Measurements from ENCODE around the gene SDC3. TPM values are rescaled to one million over a fixed set of nuclear protein-coding genes. Genes with fewer than 3 reads are reported as not detected.

The SDC3 gene
- total RNA-seq, 1 experiment from 2014 or later, result 32.3 TPM

DNA sequence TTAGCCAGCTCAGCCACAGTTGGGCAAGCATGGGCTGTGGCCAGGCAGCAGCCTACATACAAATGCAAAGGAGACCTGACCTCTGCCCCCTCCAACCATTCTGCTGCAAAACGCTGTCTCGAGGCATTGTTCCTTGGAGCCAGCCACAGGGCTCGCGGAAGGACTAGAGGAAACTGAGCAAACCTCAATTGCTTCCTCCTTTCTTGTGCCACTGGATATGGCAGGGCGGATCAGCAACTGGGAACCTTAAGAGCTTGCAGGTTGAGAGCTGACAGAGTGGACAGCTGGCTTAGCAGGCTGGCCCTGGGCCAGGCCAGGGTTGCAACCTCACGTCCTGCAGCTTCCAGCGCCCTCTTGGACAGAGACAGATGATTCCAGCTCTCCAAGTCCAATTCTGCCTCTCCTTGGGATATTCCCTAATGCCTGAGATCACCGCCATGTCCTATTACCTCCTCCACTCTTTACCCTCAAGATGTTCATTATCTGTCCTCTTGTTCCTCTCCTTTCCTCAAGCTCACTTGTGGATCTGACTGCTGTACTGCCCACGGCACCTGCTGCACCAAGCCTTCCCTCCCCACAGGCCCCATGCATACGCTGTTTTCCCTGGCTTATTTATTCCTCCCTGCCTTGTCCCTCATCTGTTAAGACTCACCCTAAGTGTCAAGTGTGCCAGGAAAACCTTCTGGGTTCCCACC is 67.5 kb downstream of the SDC3 start (continued):
- TF ChIP-seq, protein P1, sequence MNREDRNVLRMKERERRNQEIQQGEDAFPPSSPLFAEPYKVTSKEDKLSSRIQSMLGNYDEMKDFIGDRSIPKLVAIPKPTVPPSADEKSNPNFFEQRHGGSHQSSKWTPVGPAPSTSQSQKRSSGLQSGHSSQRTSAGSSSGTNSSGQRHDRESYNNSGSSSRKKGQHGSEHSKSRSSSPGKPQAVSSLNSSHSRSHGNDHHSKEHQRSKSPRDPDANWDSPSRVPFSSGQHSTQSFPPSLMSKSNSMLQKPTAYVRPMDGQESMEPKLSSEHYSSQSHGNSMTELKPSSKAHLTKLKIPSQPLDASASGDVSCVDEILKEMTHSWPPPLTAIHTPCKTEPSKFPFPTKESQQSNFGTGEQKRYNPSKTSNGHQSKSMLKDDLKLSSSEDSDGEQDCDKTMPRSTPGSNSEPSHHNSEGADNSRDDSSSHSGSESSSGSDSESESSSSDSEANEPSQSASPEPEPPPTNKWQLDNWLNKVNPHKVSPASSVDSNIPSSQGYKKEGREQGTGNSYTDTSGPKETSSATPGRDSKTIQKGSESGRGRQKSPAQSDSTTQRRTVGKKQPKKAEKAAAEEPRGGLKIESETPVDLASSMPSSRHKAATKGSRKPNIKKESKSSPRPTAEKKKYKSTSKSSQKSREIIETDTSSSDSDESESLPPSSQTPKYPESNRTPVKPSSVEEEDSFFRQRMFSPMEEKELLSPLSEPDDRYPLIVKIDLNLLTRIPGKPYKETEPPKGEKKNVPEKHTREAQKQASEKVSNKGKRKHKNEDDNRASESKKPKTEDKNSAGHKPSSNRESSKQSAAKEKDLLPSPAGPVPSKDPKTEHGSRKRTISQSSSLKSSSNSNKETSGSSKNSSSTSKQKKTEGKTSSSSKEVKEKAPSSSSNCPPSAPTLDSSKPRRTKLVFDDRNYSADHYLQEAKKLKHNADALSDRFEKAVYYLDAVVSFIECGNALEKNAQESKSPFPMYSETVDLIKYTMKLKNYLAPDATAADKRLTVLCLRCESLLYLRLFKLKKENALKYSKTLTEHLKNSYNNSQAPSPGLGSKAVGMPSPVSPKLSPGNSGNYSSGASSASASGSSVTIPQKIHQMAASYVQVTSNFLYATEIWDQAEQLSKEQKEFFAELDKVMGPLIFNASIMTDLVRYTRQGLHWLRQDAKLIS (CRISPR knock-in tag; IDR thresholded peaks at IDR 0.05; ENCODE audit: borderline replicate concordance), result no peak
- TF ChIP-seq, protein P2, sequence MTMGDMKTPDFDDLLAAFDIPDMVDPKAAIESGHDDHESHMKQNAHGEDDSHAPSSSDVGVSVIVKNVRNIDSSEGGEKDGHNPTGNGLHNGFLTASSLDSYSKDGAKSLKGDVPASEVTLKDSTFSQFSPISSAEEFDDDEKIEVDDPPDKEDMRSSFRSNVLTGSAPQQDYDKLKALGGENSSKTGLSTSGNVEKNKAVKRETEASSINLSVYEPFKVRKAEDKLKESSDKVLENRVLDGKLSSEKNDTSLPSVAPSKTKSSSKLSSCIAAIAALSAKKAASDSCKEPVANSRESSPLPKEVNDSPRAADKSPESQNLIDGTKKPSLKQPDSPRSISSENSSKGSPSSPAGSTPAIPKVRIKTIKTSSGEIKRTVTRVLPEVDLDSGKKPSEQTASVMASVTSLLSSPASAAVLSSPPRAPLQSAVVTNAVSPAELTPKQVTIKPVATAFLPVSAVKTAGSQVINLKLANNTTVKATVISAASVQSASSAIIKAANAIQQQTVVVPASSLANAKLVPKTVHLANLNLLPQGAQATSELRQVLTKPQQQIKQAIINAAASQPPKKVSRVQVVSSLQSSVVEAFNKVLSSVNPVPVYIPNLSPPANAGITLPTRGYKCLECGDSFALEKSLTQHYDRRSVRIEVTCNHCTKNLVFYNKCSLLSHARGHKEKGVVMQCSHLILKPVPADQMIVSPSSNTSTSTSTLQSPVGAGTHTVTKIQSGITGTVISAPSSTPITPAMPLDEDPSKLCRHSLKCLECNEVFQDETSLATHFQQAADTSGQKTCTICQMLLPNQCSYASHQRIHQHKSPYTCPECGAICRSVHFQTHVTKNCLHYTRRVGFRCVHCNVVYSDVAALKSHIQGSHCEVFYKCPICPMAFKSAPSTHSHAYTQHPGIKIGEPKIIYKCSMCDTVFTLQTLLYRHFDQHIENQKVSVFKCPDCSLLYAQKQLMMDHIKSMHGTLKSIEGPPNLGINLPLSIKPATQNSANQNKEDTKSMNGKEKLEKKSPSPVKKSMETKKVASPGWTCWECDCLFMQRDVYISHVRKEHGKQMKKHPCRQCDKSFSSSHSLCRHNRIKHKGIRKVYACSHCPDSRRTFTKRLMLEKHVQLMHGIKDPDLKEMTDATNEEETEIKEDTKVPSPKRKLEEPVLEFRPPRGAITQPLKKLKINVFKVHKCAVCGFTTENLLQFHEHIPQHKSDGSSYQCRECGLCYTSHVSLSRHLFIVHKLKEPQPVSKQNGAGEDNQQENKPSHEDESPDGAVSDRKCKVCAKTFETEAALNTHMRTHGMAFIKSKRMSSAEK (CRISPR knock-in tag; IDR thresholded peaks at IDR 0.05; ENCODE audit: borderline replicate concordance), result no peak

DNA sequence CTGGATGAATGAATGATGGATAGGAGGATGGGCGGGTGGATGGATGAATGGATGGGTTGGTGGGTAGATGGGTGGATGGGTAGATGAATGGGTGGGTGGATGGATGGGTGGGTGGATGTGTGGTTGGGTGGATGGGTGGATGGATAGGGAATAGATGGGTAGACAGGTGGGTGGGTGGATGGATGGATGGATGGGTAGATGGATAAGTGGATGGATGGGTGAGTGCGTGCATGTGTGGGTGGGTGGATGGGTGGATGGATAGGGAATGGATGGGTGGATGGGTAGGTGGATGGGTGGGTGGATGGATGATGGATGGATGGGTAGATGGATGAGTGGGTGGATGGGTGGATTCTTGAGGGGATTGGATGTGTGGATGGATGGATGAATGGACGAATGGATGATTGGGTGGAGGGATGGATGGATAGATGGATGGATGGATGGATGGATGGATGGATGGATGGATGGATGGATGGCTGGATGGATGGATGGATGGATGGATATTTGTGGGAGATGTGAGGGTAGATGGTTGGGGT is 68.7 kb downstream of the SDC3 start:
- no peak for ATAC-seq
- DNase-seq (ENCODE audit: low spot score), result no peak
- H3K27ac Mint-ChIP-seq, result no peak overlapping the region
- H3K27me3 Mint-ChIP-seq (ENCODE audit: low read depth), result peaks cover 8% of the 10 kb centered on the region
- no peak overlapping the region for H3K4me3 Mint-ChIP-seq
- H3K36me3 Mint-ChIP-seq, result no peaks in the 10 kb centered on the region
- H3K4me1 Mint-ChIP-seq, result peaks cover 30% of the 10 kb centered on the region
- CTCF ChIA-PET, result interaction anchor here (1.2 kb wide), 1 partner anchor 89 kb away, joined by 3 read pairs; no protein-coding TSS in a partner anchor
- POLR2A ChIA-PET, result no interaction called here
- peaks cover 5% of the 10 kb centered on the region for H3K9me3 Mint-ChIP-seq
- TF ChIP-seq, protein P3, sequence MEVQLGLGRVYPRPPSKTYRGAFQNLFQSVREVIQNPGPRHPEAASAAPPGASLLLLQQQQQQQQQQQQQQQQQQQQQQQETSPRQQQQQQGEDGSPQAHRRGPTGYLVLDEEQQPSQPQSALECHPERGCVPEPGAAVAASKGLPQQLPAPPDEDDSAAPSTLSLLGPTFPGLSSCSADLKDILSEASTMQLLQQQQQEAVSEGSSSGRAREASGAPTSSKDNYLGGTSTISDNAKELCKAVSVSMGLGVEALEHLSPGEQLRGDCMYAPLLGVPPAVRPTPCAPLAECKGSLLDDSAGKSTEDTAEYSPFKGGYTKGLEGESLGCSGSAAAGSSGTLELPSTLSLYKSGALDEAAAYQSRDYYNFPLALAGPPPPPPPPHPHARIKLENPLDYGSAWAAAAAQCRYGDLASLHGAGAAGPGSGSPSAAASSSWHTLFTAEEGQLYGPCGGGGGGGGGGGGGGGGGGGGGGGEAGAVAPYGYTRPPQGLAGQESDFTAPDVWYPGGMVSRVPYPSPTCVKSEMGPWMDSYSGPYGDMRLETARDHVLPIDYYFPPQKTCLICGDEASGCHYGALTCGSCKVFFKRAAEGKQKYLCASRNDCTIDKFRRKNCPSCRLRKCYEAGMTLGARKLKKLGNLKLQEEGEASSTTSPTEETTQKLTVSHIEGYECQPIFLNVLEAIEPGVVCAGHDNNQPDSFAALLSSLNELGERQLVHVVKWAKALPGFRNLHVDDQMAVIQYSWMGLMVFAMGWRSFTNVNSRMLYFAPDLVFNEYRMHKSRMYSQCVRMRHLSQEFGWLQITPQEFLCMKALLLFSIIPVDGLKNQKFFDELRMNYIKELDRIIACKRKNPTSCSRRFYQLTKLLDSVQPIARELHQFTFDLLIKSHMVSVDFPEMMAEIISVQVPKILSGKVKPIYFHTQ (CRISPR knock-in tag; IDR thresholded peaks at IDR 0.05), result no peak
- no peak for TF ChIP-seq OVOL2 (CRISPR knock-in tag; IDR thresholded peaks at IDR 0.05; ENCODE audit: borderline replicate concordance)
- TF ChIP-seq SMAD3 (CRISPR knock-in tag; IDR thresholded peaks at IDR 0.05; ENCODE audit: borderline replicate concordance), result no peak
- TF ChIP-seq SMAD4 (CRISPR knock-in tag; IDR thresholded peaks at IDR 0.05), result no peak
- TF ChIP-seq ZNF121 (CRISPR knock-in tag; IDR thresholded peaks at IDR 0.05), result no peak
- TF ChIP-seq FOXK1 (CRISPR knock-in tag; IDR thresholded peaks at IDR 0.05), result no peak
- TF ChIP-seq EMX1 (CRISPR knock-in tag; IDR thresholded peaks at IDR 0.05), result no peak
- TF ChIP-seq, protein P4, sequence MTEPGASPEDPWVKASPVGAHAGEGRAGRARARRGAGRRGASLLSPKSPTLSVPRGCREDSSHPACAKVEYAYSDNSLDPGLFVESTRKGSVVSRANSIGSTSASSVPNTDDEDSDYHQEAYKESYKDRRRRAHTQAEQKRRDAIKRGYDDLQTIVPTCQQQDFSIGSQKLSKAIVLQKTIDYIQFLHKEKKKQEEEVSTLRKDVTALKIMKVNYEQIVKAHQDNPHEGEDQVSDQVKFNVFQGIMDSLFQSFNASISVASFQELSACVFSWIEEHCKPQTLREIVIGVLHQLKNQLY (CRISPR knock-in tag; IDR thresholded peaks at IDR 0.05), result no peak
- no peak for TF ChIP-seq JUN (CRISPR knock-in tag; IDR thresholded peaks at IDR 0.05)
- TF ChIP-seq RORB (CRISPR knock-in tag; IDR thresholded peaks at IDR 0.05), result no peak
- no peak for TF ChIP-seq ZNF423 (CRISPR knock-in tag; IDR thresholded peaks at IDR 0.05)
- no peak for TF ChIP-seq TCF7 (CRISPR knock-in tag; IDR thresholded peaks at IDR 0.05; ENCODE audit: low read depth)
- TF ChIP-seq, protein P5, sequence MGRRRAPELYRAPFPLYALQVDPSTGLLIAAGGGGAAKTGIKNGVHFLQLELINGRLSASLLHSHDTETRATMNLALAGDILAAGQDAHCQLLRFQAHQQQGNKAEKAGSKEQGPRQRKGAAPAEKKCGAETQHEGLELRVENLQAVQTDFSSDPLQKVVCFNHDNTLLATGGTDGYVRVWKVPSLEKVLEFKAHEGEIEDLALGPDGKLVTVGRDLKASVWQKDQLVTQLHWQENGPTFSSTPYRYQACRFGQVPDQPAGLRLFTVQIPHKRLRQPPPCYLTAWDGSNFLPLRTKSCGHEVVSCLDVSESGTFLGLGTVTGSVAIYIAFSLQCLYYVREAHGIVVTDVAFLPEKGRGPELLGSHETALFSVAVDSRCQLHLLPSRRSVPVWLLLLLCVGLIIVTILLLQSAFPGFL (CRISPR knock-in tag; IDR thresholded peaks at IDR 0.05; ENCODE audit: borderline replicate concordance), result no peak
- TF ChIP-seq NR2C2 (CRISPR knock-in tag; IDR thresholded peaks at IDR 0.05), result no peak
- TF ChIP-seq ATF1 (CRISPR knock-in tag; IDR thresholded peaks at IDR 0.05), result no peak
- TF ChIP-seq, protein P6, sequence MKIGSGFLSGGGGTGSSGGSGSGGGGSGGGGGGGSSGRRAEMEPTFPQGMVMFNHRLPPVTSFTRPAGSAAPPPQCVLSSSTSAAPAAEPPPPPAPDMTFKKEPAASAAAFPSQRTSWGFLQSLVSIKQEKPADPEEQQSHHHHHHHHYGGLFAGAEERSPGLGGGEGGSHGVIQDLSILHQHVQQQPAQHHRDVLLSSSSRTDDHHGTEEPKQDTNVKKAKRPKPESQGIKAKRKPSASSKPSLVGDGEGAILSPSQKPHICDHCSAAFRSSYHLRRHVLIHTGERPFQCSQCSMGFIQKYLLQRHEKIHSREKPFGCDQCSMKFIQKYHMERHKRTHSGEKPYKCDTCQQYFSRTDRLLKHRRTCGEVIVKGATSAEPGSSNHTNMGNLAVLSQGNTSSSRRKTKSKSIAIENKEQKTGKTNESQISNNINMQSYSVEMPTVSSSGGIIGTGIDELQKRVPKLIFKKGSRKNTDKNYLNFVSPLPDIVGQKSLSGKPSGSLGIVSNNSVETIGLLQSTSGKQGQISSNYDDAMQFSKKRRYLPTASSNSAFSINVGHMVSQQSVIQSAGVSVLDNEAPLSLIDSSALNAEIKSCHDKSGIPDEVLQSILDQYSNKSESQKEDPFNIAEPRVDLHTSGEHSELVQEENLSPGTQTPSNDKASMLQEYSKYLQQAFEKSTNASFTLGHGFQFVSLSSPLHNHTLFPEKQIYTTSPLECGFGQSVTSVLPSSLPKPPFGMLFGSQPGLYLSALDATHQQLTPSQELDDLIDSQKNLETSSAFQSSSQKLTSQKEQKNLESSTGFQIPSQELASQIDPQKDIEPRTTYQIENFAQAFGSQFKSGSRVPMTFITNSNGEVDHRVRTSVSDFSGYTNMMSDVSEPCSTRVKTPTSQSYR (CRISPR knock-in tag; IDR thresholded peaks at IDR 0.05), result no peak

Measured in WTC11 (cell line).